GM21423 (cell line): ENCODE data around the gene TNFRSF19.

Source experiments
- ATAC-seq: cut with Tn5 transposase; IDR thresholded peaks from one replicate; pipeline ENCODE4 v1.9.1; 2021; ENCODE audit warnings: mild to moderate bottlenecking, moderate library complexity; ENCODE audit not compliant: unreplicated experiment

The TNFRSF19 gene

DNA sequence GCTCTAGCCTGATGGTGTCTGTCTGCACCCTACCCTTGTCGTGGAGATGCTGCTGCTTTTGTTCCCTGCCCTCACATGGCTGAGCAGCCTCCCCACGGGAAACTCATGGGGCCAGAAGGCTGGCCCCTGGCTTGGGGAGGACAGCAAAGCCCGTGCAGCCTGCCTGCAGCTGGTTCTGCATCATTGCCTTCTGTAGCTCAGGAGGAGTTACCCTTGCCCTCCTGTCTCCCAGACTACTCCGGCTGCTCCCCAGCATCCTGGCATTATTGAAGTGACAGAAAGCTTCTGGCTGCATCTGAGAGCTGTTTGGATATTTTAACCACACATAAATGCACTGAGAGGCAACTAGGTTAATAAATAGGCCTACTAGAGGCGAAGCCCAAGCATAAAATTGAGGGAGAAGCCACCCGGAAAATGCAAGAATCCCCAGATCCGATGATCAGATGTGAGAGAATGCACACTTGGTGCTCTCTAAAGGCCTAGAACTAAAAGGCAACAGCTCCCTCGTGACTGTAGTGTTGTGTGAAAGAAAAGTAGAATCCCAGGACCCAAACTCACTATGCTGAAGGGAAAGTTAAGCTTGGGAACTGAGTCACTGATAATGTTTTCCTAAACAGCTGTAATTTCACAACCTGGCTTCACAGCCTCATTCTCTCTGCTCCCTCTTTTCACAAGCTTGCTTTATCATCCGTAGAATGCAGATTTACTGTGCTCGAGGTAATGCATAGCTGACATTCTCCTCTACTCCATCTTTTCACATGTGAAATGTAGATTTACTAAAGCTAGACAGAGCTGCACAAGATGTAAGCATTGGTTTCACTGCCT lies 110.8 kb downstream of the TNFRSF19 start:
- no peak for ATAC-seq

- no peak for ATAC-seq
Measured at GRCh38 chr13:23683084-23683483, 112.9 kb downstream of the TNFRSF19 start.

- ATAC-seq, result no peak
Measured at GRCh38 chr13:23684647-23685046, 114.4 kb downstream of the TNFRSF19 start.

- no peak for ATAC-seq
Measured at GRCh38 chr13:23685416-23685815, 115.2 kb downstream of the TNFRSF19 start.

DNA sequence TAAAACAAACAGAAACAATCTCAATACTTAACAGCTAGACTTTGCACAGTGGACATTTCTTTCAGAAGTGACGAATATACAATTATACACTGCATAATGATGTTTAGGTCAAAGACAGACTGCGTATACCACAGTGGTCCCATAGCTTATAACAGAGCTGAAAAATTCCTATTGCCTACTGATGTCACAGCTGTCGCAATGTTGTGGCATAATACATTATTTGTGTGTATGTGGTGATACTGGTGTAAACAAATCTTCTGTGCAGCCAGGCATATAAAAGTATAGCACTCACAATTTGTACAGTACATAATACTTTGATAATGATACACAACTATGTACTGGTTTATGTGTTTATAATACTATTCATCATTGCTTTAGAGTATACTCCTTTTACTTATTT lies 116.7 kb downstream of the TNFRSF19 start:
- ATAC-seq, result no peak

GRCh38 chr13:23687614-23688013 lies 117.4 kb downstream of the TNFRSF19 start:
- no peak for ATAC-seq

DNA sequence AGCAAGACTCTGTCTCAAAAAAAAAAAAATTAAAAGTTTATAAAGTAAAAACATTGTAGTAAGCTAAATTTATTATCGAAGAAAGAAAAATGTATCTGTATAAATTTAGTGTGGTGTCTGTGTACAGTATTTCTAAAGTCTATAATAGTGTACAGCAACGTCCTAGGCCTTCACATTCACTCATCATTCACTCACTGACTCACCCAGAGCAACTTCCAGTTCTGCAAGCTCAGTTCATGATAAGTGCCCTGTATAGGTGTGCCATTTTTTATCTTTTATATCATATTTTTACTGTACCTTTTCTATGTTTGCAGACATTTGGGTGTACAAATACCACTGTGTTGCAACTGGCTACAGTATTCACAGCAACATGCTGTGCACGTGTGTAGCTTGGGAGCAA lies 118.1 kb downstream of the TNFRSF19 start:
- no peak for ATAC-seq

DNA sequence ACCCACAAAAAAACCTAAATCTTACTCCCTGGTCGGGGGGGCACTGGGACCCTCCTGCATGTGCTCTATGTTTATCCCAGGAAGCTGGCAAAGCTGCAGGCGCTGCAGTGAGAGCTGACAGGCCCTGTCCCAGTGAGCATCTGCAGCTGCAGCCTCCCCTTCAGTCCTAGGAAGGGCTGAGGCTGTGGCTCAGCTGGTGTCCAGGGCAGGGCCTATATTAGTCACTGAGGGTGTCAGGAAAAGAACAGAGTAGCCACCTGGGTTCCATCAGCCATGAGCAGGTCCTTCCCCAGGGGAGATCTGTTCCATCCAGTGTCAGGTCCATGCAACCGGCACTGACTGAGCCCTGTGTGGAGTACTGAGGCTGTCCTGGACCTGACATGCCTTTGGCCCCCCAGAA lies 120.5 kb downstream of the TNFRSF19 start:
- no peak for ATAC-seq

- no peak for ATAC-seq
Measured at GRCh38 chr13:23692816-23693215, 122.6 kb downstream of the TNFRSF19 start.

DNA sequence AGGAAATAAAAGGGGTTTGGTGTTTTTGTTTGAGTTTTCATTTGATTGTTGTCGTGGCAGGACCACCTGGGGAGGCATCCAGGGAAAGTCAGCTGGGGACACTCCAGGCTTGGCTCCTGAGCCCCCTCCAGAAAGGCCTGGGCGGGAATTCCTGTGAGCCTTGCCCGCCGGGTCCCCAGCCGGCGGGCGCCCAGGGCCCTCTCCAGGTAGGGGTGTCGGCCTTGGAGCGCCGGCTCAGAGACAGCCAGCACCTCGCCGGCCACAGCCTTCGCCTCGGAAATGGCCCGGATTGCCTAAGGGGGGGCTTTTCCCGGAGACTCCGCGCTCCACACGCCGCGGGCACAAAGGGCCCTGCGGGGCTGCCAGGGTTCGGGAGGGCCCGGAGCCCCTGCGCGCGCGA lies 125.0 kb downstream of the TNFRSF19 start:
- ATAC-seq, result no peak

DNA sequence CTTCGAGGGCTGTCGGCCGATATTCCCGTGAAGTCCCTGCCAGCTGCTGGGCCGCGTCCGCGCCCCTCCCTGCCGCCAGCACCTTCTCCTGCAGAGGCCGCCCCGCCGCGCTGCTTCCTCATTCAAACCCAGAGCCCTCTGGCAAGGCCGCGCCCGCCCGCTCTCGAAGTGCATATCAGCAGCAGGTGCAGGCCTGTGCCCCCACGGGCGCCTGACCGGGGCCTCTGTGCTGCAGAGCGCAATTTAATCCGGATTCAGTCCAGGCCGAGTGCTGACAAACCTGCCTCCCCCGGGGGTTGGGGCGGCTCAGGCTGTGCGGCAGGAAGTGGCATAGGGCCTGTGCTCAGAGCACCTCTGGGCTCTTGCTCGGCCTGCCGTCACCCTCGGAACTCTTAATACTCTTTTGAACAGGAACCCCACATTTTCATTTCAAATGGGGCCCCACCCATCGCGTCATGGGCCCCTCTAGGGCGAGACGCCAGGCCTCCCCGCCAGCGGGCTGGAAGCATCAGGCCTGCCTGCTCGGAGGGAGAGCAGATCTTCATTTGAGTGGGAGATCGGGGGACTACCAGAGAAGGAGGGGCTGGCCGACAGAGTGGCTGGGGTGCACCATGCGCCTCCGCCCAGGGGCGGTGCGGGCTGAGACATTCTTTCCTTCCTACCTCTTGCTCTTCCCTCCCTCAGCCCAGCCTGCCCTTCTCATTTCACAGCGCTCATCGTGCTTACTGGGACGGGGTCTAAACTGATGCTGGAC lies 125.7 kb downstream of the TNFRSF19 start:
- ATAC-seq, result peak; percentile 95

GRCh38 chr13:23696610-23697009 lies 126.4 kb downstream of the TNFRSF19 start:
- ATAC-seq, result no peak

DNA sequence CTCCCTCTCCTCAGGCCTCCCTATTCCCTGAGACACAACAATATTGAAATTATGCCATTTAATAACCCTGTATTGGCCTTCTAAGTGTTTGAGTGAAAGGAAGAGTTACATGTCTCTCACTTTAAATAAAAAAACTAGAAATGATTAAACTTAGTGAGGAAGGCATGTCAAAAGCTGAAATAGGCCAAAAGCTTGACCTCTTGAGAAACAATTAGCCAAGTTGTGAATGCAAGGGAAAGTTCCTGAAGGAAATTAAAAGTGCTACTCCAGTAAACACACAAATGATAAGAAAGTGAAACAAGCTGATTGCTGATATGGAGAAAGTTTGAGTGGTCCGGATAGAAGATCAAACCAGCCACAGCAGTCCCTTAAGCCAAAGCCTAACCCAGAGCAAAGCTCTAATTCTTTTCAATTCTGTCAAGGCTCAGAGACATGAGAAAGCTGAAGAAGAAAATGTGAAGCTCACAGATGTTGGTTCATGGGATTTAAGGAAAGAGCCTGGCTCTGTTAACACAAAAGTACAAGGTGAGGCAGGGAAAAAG lies 127.6 kb downstream of the TNFRSF19 start:
- ATAC-seq, result no peak

DNA sequence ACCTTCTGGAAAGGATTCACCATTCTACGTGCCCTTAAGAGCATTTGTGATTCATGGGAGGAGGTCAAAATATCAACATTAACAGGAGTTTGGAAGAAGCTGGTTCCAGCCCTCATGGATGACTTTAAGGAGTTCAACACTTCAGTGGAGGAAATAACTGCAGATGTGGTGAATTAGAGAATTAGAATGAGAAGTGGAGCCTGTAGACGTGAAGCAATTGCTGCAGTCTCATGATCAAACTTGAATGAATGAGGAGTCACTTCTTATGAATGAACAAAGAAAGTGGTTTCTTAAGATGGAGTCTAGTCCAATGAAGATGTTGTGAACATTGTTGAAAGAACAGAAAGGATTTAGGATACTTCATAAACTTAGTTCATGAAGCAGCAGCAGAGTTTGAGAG lies 129.1 kb downstream of the TNFRSF19 start:
- ATAC-seq, result no peak

DNA sequence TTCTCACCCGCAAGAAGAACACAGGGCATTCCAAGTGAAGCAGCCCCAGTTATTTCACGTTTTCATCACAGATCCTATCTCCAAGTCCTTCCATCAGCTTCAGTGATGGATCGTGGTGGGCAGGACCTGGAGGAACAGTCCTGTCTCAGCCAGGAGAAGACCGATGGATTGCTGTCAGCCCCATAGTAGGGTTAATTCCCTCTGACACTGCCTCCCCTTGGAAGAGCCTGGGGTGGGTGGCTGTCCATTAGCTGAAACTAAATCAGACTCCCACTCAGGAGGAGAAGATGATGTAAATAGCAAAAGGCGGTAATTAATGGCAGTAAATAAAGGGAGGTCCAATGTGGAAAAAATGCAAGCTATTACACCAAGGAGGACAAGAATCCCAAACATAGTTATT lies 131.0 kb downstream of the TNFRSF19 start:
- no peak for ATAC-seq

DNA sequence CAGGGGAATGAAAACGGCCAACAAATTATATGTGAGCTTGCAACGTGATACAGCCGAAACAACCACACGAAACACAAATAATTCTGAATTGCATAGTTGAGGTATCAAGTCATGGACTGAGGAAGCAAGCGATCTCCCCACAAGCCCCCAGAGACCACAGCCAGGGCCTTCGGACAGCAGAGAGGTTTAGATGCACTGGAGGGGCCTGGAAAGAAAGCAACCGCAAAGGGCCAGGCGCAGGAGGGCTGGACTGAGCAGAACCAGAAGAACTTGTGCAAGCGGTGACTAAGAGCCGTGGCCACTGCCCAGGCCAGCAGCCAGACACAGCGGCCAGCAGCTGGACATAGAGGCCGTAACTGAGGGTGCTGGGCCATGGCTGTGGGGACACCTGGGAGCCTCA lies 131.4 kb downstream of the TNFRSF19 start:
- no peak for ATAC-seq

DNA sequence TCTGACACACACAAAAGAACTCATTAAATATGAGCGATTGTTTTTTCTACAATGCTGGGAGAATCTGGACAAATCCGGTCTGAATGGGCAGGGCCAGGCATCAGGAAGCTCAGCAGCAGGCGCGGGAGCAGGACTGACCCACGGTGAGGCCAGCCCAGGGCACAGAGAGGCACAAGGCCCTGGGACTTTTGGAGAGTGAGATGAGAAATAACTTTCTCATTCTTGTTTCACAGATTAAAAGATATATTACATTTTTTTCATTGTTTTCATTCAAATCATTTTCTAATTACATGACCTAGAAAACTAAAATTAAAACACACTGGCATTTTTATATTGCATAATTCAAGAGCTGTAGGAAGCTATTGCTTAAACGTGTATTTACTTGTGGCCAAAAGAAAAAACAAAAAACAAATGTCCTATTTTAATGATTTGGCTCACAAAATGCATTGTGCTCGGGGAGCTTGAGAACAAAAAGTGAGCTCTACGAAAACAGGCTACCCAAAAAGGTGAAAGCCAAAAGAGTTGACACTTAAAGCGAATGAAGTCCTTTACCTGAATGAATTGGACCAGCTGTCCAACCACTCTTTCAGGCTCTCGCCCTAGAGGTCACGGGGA lies 133.1 kb downstream of the TNFRSF19 start:
- no peak for ATAC-seq

DNA sequence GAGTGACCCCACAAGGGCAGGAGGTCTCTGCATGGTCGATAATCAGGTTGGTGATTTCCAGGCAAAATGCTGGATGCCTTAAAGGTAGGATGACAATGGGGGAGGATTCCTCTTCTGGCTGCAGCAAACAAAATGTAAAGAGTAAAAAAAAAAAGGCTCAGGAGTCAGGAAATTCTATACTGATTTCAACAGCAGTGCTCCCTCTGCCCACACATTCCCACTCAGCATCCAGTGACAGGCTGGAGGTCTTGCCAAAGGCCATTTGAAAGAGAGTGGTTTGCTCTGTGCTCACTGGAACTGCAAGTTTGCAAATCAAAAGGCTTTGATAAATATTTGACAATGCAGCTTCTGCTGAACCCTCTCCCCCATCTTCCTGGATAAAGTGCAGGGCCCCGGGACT lies 135.4 kb downstream of the TNFRSF19 start:
- no peak for ATAC-seq

- ATAC-seq, result no peak
Measured at GRCh38 chr13:23707674-23708073, 137.5 kb downstream of the TNFRSF19 start.

- no peak for ATAC-seq
Measured at GRCh38 chr13:23709536-23709935, 139.3 kb downstream of the TNFRSF19 start.

- ATAC-seq, result no peak
Measured at GRCh38 chr13:23710366-23710765, 140.2 kb downstream of the TNFRSF19 start.

DNA sequence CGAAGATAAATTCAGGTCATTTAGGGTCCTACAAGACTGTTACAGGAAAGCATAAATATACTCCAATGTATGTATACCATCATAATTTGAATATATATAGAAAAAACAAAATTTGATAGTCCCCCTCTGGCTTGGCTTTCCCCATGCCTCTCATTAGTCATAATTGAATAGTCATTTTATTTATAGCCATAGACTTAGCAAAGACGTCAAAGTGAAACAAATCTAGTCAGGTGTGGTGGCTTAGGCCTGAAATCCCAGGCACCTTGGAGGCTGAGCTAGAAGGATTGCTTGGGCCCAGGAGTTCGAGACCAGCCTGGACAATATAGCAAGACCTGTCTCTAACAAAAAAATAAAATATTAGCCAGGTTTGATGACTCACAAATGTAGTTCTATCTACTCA lies 141.1 kb downstream of the TNFRSF19 start:
- ATAC-seq, result no peak
